Uterus (tissue), 2 donors: ENCODE data around the gene TRIM3.

Source experiments
- CTCF ChIP-seq, 4 experiments: fragments of 200-600 bp in 2 of 4; fragments of 450-650 bp in 2 of 4; sonication (generic) in 2 of 4; IDR thresholded peaks; one replicate each; pipeline ENCODE4 v1.5.1; 2016 to 2019; ENCODE audit warnings: antibody characterized with exemption in 4 of 4, mild to moderate bottlenecking in 2 of 4, moderate library complexity in 1 of 4
- POLR2A ChIP-seq, 2 donors: fragments of 450-650 bp; IDR thresholded peaks; one replicate each; pipeline ENCODE4 v1.6.1; 2016; ENCODE audit warnings: antibody characterized with exemption in 2 of 2, mild to moderate bottlenecking in 1 of 2, moderate library complexity in 1 of 2

DNA sequence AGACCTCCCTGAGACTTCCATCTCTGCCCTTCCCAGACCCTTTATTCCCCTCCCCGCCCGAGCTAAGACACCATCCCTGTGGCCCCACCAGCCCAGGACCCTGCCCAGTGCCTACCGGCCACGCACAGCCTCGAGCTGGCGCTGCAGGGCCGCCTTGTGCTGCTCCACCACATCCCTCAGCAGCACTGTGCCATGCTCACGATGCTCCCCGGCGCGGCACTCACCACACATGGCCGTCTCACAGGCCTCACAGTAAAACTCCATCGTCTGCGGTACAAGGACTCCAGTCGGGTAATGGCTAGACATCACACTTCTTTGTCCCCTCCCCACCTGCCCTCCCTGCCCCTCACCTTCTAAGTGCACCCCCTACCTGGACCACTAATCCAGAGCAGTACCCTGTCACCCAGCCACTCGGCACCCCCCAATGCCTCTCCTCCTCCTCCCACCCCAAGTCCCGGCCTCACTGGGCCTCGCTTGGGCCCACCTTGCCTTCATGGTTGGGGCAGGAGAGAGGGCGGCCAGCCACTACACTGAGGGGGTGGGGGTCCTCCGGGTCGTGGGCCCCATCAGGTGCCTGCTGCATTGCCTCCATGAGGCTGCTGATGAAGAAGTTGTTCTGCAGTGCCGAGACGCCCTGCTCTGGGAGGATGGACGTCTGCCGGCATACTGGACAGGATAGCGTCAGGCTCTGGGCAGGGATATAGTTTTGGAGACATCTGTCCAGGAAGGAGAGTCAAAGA lies 16.0 kb downstream of the TRIM3 start:
- no peak for TF ChIP-seq CTCF (IDR thresholded peaks at IDR 0.05)
- no peak for TF ChIP-seq POLR2A (IDR thresholded peaks at IDR 0.05)
